HuH-7 (cell line): ENCODE results near the gene TAAR2.
A peak's percentile ranks its signal among the peaks of the same experiment; 100 is the strongest.
"Not testable (repeated sequence)": the region's sequence is repeated elsewhere in the genome, so short reads cannot be mapped to it uniquely, and the experiment has no call there.

Experiments
- DNase-seq: peaks from one replicate; pipeline ENCODE4 v3.0.0; 2011; ENCODE audit warnings: low spot score

The TAAR2 gene

GRCh38 chr6:132624175-132624574, at the start of gene TAAR2:
TSS of gene TAAR2 (minus strand) at chr6:132624275. CDS start at chr6:132624275, 0 bp downstream.
- DNase-seq = no peak

- no peak for DNase-seq
These were observed 49.5 kb upstream of the TAAR2 start for GRCh38 chr6:132673376-132674094.

GRCh38 chr6:132671295-132671694, 47.2 kb upstream of the TAAR2 start:
- DNase-seq = no peak

GRCh38 chr6:132669690-132670291, 45.7 kb upstream of the TAAR2 start:
- peak; percentile 32 for DNase-seq

GRCh38 chr6:132666118-132666517, 42.0 kb upstream of the TAAR2 start:
- DNase-seq = no peak

GRCh38 chr6:132664309-132665034, 40.4 kb upstream of the TAAR2 start:
- no peak for DNase-seq

- no peak for DNase-seq
These were observed 39.6 kb upstream of the TAAR2 start for GRCh38 chr6:132663661-132664060.

- no peak for DNase-seq
These were observed 37.8 kb upstream of the TAAR2 start for GRCh38 chr6:132661906-132662305.

GRCh38 chr6:132659082-132659481, 35.0 kb upstream of the TAAR2 start, which contains the start of gene TAAR1:
TSS of gene TAAR1 (minus strand) at chr6:132659182. CDS start at chr6:132646003, 13,179 bp downstream.
- no peak for DNase-seq

GRCh38 chr6:132651062-132651461, 27.0 kb upstream of the TAAR2 start:
- DNase-seq = no peak

- no peak for DNase-seq
These were observed 26.4 kb upstream of the TAAR2 start for GRCh38 chr6:132650429-132650828.

GRCh38 chr6:132648828-132649227, 24.8 kb upstream of the TAAR2 start:
- DNase-seq = no peak

- DNase-seq = no peak
These were observed 24.3 kb upstream of the TAAR2 start for GRCh38 chr6:132648356-132648755.

- DNase-seq = no peak
These were observed 19.5 kb upstream of the TAAR2 start for GRCh38 chr6:132643547-132643946.

- DNase-seq = not testable (repeated sequence)
These were observed 13.1 kb upstream of the TAAR2 start for GRCh38 chr6:132637135-132637534.

- DNase-seq = not testable (repeated sequence)
These were observed 11.8 kb upstream of the TAAR2 start for GRCh38 chr6:132635906-132636305.

GRCh38 chr6:132635288-132635687, 11.2 kb upstream of the TAAR2 start:
- not testable (repeated sequence) for DNase-seq

- DNase-seq = no peak
These were observed 10.7 kb upstream of the TAAR2 start for GRCh38 chr6:132634796-132635195.

GRCh38 chr6:132633362-132633761, 9.3 kb upstream of the TAAR2 start:
- DNase-seq = no peak

- no peak for DNase-seq
These were observed 799 bp downstream of the TAAR2 start for GRCh38 chr6:132623106-132623845.

GRCh38 chr6:132616677-132617076, 7.4 kb downstream of the TAAR2 start:
- DNase-seq = no peak

GRCh38 chr6:132614554-132614953, 9.5 kb downstream of the TAAR2 start:
- no peak for DNase-seq
